IMR-90 (cell line): ENCODE results near the gene THOC6.

ENCODE experiments used
- CEBPB ChIP-seq: IDR thresholded peaks from 2 replicates; pipeline ENCODE4 v1.6.1; 2012; ENCODE audit warnings: low read depth, low read length, improper control_type of control experiment
- FOS ChIP-seq: fragments of 150-350 bp; IDR thresholded peaks from 2 replicates; pipeline ENCODE4 v1.6.1; 2016; ENCODE audit warnings: low read depth, low read length
- MAFK ChIP-seq: IDR thresholded peaks from 2 replicates; pipeline ENCODE4 v1.6.1; 2012; ENCODE audit warnings: low read depth, low read length, improper control_type of control experiment
- NFE2L2 ChIP-seq: fragments of 150-350 bp; IDR thresholded peaks from 2 replicates; pipeline ENCODE4 v1.6.1; 2016; ENCODE audit warnings: low read depth, mild to moderate bottlenecking, low read length
- POLR2A ChIP-seq: IDR thresholded peaks from 2 replicates; pipeline ENCODE4 v1.6.1; 2012; ENCODE audit warnings: mild to moderate bottlenecking, low read depth, low read length
- TF ChIP-seq, protein P1 (sequence below): conservative IDR thresholded peaks from 2 replicates; pipeline ENCODE4 v1.5.1; 2012; ENCODE audit warnings: mild to moderate bottlenecking, low read depth, low read length, improper control_type of control experiment

- TF ChIP-seq POLR2A: no peak
- TF ChIP-seq, protein P1, sequence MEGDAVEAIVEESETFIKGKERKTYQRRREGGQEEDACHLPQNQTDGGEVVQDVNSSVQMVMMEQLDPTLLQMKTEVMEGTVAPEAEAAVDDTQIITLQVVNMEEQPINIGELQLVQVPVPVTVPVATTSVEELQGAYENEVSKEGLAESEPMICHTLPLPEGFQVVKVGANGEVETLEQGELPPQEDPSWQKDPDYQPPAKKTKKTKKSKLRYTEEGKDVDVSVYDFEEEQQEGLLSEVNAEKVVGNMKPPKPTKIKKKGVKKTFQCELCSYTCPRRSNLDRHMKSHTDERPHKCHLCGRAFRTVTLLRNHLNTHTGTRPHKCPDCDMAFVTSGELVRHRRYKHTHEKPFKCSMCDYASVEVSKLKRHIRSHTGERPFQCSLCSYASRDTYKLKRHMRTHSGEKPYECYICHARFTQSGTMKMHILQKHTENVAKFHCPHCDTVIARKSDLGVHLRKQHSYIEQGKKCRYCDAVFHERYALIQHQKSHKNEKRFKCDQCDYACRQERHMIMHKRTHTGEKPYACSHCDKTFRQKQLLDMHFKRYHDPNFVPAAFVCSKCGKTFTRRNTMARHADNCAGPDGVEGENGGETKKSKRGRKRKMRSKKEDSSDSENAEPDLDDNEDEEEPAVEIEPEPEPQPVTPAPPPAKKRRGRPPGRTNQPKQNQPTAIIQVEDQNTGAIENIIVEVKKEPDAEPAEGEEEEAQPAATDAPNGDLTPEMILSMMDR: no peak
- TF ChIP-seq CEBPB: no peak
- TF ChIP-seq FOS: no peak
- no peak for TF ChIP-seq NFE2L2
- TF ChIP-seq MAFK: no peak
These were observed 8.8 kb downstream of the THOC6 start for GRCh38 chr16:3032624-3033023.
